Ovary (tissue), 9 donors: ENCODE measurements around the gene GPR157. TPM values are rescaled to one million over a fixed set of nuclear protein-coding genes. Genes with fewer than 3 reads are reported as not detected.

Experiments
- DNase-seq, 5 donors: peaks; one replicate each; pipeline ENCODE4 v3.0.0-alpha.2; 2019 to 2020
- H3K27ac ChIP-seq, 2 donors: fragments of 200-600 bp; one replicate each; pipeline versions ENCODE4 v1.5.1 to v1.8.0; 2019 to 2022
- H3K27me3 ChIP-seq: fragments of 200-600 bp; one replicate; pipeline ENCODE4 v1.8.0; 2022
- H3K36me3 ChIP-seq: fragments of 200-600 bp; sonication (generic); one replicate; pipeline ENCODE4 v1.5.1; 2019
- H3K4me1 ChIP-seq: one replicate; pipeline ENCODE4 v1.8.1; 2013; ENCODE audit warnings: mild to moderate bottlenecking, moderate library complexity; ENCODE audit not compliant: insufficient read depth
- H3K4me3 ChIP-seq: fragments of 200-600 bp; sonication (generic); one replicate; pipeline ENCODE4 v1.5.1; 2017
- H3K9me3 ChIP-seq, 2 donors: fragments of 200-600 bp in 1 of 2; sonication (generic) in 1 of 2; one replicate each; pipeline versions ENCODE4 v1.5.1 to v1.8.1; 2013 to 2019; ENCODE audit warnings: mild to moderate bottlenecking in 1 of 2, moderate library complexity in 1 of 2
- CTCF ChIP-seq, 3 donors: fragments of 450-650 bp in 2 of 3; fragments of 200-600 bp in 1 of 3; IDR thresholded peaks; one replicate each; pipeline versions ENCODE4 v1.5.1 to v1.8.0; 2016 to 2022; ENCODE audit warnings: antibody characterized with exemption in 3 of 3, mild to moderate bottlenecking in 1 of 3
- EP300 ChIP-seq: sonication (generic); formaldehyde crosslinking; IDR thresholded peaks from one replicate; pipeline ENCODE4 v1.6.1; 2017; ENCODE audit warnings: antibody characterized with exemption
- POLR2A ChIP-seq: fragments of 450-650 bp; IDR thresholded peaks from one replicate; pipeline ENCODE4 v1.6.1; 2017; ENCODE audit warnings: antibody characterized with exemption, mild to moderate bottlenecking, moderate library complexity
- WGBS, 3 donors: extraction: QIAGEN DNeasy Blood & Tissue Kit in 1 of 3; methylation state at CpG; one replicate each; pipeline versions ENCODE4 v1.1.5 to v1.1.7; 2013 to 2017; 5-methylcytosine and 5-hydroxymethylcytosine counted together
- intact Hi-C, 4 donors: fragments of 100-400 bp; cut with DNase I; formaldehyde crosslinking; loops; one replicate each; pipeline versions ENCODE4 v1.11.0 to v1.15.1; 2022 to 2023
- polyA plus RNA-seq, 2 donors: library from polyadenylated mRNA; stranded (reverse); fragments of 200-250 nt in 1 of 2; fragments of 350-450 nt in 1 of 2; fragmentation: Illumina TruSeq in 1 of 2; extraction: RNeasy Lipid Tissue Mini Kit (QIAGEN cat#74804) in 1 of 2; gene quantifications; one replicate each; pipeline ENCODE4 v1.2.3, GENCODE V29; 2013 to 2014
- total RNA-seq, 7 donors: library from RNA; depleted of rRNA in 2 of 7; stranded (reverse); fragments of >200 nt in 2 of 7; fragmentation: NEBNext Ultra II Directional in 3 of 7; extraction: Animal tissue kit (Norgen Biotek cat#: 25700) in 3 of 7; gene quantifications; one replicate each; pipeline versions ENCODE4 v1.1.0 to v1.2.4, GENCODE V29; 2016 to 2023
- donor health status: DM: no; HTN: no; CAD: no; lungs with moderate emphysema.
- donor health status: DM: no; HTN: no; CAD: no.
- donor health status: Bipolar disorder and iron deficiency.
- donor health status: DM: yes; HTN: yes; CAD: no.
- donor health status: DM: no; HTN: no; CAD: no.
- donor health status: DM: yes; HTN: yes; CAD: no.

GPR157 gene
- total and polyA plus RNA-seq, 9 donors, result 3.1 to 17.8 (median 8.6) TPM

- DNase-seq, result no peak
- Histone ChIP-seq H3K36me3 (no peaks in the 10 kb centered on the region), H3K4me3 (no peak overlapping the region), H3K9me3 (no peaks in the 10 kb centered on the region), H3K27me3 (no peaks in the 10 kb centered on the region), H3K4me1 (peaks cover 27% of the 10 kb centered on the region), H3K27ac (no peak overlapping the region)
- TF ChIP-seq CTCF (IDR thresholded peaks at IDR 0.05), result no peak
- TF ChIP-seq POLR2A, result no peak
- no peak for TF ChIP-seq EP300
- intact Hi-C loops, result no loop called here
- WGBS, 3 donors, result 47 to 59% (median 52%) methylated on average over 5 of the region's 5 CpGs
Measured at GRCh38 chr1:9062846-9063245, 66.1 kb downstream of the GPR157 start.

GRCh38 chr1:9062021-9062471 lies 66.9 kb downstream of the GPR157 start:
- whole genome bisulfite sequencing, 3 donors, result 47 to 65% (median 47%) methylated on average over 7 of the region's 7 CpGs
- Histone ChIP-seq H3K27ac (no peak overlapping the region), H3K4me3 (no peak overlapping the region), H3K9me3 (no peaks in the 10 kb centered on the region), H3K36me3 (no peaks in the 10 kb centered on the region), H3K4me1 (peaks cover 22% of the 10 kb centered on the region), H3K27me3 (no peaks in the 10 kb centered on the region)
- DNase-seq, result no peak
- TF ChIP-seq CTCF (IDR thresholded peaks at IDR 0.05) (no peak), POLR2A (no peak), EP300 (no peak)
- intact Hi-C loops, result no loop called here

DNA sequence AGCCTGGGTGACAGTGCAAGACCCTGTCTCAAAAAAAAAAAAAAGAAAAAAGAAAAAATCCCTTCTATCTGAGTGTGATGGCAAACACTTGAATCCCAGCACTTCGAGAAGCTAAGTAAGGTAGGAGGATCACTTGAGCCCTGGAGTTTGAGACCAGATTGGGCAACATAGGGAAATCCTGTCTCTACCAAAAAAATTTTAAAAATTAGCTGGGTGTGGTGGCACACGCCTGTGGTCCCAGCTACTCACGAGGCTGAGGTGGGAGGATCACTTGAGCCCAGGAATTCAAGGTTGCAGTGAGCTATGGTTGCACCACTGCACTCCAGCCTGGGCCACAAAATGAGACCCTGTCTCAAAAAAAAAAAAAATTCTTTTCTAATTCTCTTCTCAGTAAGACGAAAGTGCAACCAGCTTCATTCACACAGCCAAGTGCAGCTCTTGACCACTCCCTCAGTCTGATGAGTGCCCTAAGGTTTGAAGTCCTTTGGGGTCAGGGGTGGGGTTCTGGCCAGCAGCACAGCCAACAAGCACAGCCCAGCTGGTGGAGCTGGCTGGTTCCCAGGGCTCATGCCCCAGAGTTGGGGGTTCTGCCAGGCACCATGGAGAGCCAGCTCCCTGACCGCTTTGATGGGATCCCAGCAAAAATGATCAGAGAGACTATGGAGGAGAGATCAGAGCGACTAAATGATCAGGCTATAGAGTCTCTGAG lies 67.5 kb downstream of the GPR157 start:
- Histone ChIP-seq H3K27ac (no peak overlapping the region), H3K9me3 (no peaks in the 10 kb centered on the region), H3K36me3 (no peaks in the 10 kb centered on the region), H3K4me1 (peaks cover 18% of the 10 kb centered on the region), H3K4me3 (no peak overlapping the region), H3K27me3 (no peaks in the 10 kb centered on the region)
- TF ChIP-seq CTCF (IDR thresholded peaks at IDR 0.05) (no peak), POLR2A (no peak), EP300 (no peak)
- WGBS, 3 donors, result 71 to 79% (median 73%) methylated on average over 6 of the region's 6 CpGs
- DNase-seq, result peak in 1 of 5 donors; percentile 43
- intact Hi-C loops, result no loop called here

GRCh38 chr1:9059891-9060744 lies 68.8 kb downstream of the GPR157 start:
- H3K9me3 ChIP-seq, result no peaks in the 10 kb centered on the region
- H3K27ac ChIP-seq, result no peak overlapping the region
- H3K36me3 ChIP-seq, result no peaks in the 10 kb centered on the region
- H3K4me1 ChIP-seq, result peaks cover 9% of the 10 kb centered on the region
- H3K4me3 ChIP-seq, result no peak overlapping the region
- TF ChIP-seq EP300, result no peak
- TF ChIP-seq CTCF (IDR thresholded peaks at IDR 0.05), result no peak
- no peak for TF ChIP-seq POLR2A
- intact Hi-C loops, result no loop called here
- DNase-seq, result no peak
- WGBS, 3 donors, result 82 to 90% (median 87%) methylated on average over 4 of the region's 4 CpGs
- no peaks in the 10 kb centered on the region for H3K27me3 ChIP-seq
